SHP77 (cell line): ENCODE data around the gene KIAA0825.
"Not testable (repeated sequence)": the region's sequence is repeated elsewhere in the genome, so short reads cannot be mapped to it uniquely, and the experiment has no call there.

ENCODE experiments used
- DNase-seq, 2 experiments: peaks; one replicate each; lab custom pipeline; 2025; lab: John Stamatoyannopoulos, UW

Gene KIAA0825

DNA sequence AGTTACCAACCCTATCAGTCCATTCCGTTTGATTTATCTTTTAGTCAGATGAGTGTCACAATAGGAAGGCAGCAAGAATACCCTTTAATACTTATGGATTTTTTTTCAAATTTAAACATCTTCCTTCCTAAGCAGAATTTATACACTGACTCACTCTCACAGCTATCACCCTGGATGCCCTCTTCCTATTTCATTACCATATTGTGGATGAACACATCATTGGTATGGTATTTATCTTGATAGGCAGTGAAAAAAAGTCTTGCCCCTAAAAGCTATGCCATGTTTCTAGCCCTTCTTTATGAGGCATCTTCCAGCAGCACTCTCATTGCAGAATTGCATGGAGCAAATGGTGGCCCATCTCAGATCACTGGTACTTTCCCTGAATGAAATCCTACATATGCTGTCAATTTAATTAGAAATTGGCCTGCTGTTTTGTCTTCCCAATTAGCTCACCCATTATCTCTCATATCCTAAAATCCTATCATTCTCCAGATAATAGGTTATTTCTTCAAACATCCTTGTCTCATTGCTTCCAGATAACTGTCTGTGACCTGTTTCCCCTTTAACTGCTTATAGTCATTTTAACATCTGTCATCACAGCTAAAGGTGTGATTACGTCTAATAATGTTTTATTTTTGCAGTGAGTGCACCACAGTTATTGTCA is 443.5 kb downstream of the KIAA0825 start:
- DNase-seq, result no peak

DNA sequence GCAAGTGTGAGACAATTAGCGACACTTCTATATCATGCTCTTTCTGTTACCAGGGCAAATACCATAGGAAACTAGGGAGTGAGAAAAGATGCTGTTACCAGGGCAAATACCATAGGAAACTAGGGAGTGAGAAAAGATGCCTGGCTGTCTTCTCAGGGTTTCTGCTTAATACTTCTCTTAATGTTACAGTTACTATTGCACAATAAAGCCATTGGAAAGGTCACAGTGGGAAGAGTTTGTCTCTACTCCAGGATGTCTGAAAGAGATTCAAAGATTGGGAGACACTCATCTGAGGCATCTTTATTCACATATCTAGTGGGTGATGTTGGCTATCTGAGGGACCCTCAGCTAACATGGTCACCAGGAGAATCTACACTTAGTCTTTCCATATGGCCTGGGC is 445.3 kb downstream of the KIAA0825 start:
- no peak for DNase-seq

GRCh38 chr5:94171070-94171469 is 447.3 kb downstream of the KIAA0825 start:
- DNase-seq, result not testable (repeated sequence)

DNA sequence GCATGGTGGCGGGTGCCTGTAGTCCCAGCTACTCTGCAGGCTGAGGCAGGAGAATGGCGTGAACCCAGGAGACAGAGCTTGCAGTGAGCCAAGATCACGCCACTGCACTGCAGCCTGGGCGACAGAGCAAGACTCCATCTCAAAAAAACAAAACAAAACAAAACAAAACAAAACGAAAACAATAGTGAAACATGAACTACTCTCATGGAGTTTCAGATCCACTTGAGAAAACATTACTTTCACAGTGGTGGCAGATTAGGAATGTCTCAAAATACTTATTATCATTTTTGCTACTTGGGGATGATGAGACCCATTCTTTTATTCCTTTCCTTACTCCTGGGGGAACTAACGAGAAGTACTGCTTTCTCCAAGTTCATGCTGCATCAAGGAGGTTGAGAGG is 448.2 kb downstream of the KIAA0825 start:
- DNase-seq, result not testable (repeated sequence)

- no peak for DNase-seq
Observed at GRCh38 chr5:94168151-94168550, 450.3 kb downstream of the KIAA0825 start.

- DNase-seq, result no peak
Observed at GRCh38 chr5:94161801-94162200, 456.6 kb downstream of the KIAA0825 start.

DNA sequence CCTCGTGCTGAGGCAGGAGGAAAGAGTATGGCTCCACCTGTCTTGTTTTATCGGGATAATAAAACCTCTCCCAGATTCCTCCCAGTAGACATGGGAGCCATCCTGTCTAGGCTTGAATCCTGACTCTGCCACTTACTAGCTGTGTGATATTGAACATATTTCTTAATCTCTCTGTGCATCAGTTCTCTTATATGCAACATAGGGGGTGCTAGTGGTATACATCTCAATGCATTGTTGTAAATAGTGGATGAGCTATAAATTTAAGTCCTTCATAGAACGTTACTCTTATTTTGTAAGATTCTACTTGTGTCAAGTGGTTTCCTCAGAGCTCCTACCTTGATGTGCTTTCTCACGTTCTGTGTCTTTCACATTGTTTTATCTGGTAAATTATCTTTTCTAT is 459.3 kb downstream of the KIAA0825 start:
- no peak for DNase-seq

DNA sequence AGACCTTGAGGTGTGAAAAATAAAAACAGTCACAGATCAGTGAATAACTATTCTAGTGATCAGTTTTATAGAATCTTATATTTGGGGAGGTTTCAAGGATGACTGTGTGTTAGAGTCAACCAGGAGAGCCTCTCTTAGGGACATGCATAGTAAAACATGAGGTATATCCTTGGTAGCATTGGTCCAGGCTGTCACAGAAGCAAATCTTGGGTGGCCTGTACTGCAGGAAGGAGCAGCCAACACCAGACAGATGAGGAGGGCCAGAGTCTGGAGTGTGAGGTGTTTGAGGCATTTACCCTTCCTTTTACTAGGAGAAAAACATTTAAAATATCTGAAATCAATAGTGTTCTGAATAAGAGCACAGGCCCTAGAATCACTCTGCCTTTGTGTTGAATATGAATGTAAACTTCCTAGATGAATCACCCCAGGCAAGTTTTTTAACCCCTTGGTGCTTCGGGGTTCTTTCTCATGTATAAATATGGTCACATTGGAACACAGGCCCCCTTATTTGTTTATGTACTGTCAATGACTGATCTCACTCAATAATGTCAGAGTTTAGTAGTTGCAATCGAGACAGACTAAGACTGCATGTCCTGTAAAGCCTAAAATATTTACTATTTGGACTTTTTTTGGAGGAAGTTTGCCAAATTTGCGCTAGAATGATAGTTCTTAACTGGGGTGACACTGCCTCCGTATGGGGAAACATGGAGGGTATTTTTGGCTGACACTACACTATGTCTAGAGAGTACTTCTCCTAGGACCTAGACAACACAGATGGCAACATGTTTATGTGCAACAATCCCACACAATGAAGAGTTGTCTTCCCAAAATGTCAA is 460.5 kb downstream of the KIAA0825 start:
- DNase-seq, result no peak

- no peak for DNase-seq
Observed at GRCh38 chr5:94154672-94155071, 463.7 kb downstream of the KIAA0825 start.

- no peak for DNase-seq
Observed at GRCh38 chr5:94153736-94154450, 464.5 kb downstream of the KIAA0825 start.

GRCh38 chr5:94143621-94144020 is 474.8 kb downstream of the KIAA0825 start:
- DNase-seq, result not testable (repeated sequence)

DNA sequence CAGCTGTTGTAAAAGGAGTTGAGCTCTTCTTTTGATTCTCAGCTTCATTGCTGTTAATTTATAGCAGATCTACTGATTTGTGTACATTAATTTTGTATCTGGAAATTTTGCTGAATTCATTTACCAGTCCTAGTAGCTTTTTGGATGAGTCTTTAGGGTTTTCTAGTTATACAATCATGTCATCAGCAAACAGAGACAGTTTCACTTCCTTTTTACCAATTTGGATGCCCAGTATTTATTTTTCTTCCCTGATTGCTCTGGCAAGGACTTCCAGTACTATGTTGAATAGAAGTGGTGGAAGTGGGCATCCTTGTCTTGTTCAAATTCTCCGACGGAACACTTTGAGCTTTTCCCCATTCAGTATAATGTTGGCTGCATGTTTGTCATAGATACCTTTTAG is 478.1 kb downstream of the KIAA0825 start:
- no peak for DNase-seq

DNA sequence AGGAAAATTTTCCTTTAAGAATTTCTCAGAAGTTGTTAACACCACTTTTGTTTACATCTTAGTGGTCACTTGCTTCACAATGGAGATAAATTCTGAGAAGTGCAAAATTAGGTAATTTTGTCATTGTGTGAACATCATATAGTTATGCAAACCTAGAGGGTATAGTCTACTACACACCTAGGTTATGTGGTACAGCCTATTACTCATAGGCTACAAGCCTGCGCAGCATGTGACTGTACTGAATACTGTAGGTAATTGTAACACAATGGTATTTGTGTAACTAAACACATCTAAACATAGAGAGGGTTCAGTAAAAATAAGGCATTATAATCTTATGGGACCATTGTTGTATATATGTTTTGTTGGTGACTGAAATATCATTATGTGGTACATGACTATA is 488.3 kb downstream of the KIAA0825 start:
- DNase-seq, result no peak

DNA sequence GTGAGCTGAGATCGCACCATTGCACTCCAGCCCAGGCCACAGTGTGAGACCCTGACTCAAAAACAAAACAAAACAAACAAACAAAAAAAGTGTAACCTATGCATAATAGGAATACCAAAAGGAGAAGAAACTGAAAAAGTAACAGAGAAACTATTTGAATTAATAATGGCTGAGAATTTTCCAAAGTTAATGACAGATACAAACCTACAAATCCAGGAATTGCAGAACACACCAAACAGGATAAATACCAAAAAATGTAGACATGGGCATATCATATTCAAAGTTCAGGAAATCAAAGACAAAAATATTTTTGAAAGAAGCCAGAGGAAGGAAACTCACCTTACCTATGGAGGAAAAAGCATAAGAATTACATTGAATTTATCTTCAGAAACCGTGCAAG is 493.3 kb downstream of the KIAA0825 start:
- DNase-seq, result no peak

DNA sequence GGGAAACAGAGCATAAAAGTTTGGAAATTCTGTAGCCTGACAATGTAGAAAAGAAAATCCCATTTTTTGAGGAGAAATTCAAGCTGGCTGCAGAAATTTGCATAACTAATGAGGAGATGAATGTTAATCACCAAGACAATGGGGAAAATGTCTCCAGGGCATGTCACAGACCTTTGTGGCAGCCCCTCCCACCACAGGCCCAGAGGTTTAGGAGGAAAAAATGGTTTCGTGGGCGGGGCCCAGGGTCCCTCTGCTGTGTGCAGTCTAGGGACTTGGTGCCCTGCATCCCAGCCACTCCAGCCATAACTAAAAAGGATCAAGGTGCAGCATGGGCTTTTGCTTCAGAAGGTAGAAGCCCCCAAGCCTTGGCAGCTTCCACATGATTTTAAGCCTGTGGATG is 502.1 kb downstream of the KIAA0825 start:
- DNase-seq, result not testable (repeated sequence)

DNA sequence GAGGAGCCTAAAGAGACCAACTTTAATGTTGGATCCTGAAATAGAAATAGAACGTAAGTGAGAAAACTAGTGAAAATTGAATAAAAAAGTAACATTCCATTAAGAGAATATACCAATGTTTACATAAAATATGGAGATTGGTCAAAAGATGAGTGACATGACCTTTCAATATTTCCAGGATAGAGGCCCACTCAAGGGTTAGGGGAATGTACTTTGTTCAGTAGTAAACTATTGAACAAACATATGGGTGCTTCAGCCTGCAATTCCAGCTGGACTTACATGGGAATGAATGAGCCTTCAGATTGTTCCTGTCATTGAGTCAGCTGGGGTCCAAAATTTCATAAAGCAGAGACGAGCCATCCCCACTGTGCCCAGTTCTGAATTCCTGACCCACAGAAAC is 505.3 kb downstream of the KIAA0825 start:
- DNase-seq, result no peak

DNA sequence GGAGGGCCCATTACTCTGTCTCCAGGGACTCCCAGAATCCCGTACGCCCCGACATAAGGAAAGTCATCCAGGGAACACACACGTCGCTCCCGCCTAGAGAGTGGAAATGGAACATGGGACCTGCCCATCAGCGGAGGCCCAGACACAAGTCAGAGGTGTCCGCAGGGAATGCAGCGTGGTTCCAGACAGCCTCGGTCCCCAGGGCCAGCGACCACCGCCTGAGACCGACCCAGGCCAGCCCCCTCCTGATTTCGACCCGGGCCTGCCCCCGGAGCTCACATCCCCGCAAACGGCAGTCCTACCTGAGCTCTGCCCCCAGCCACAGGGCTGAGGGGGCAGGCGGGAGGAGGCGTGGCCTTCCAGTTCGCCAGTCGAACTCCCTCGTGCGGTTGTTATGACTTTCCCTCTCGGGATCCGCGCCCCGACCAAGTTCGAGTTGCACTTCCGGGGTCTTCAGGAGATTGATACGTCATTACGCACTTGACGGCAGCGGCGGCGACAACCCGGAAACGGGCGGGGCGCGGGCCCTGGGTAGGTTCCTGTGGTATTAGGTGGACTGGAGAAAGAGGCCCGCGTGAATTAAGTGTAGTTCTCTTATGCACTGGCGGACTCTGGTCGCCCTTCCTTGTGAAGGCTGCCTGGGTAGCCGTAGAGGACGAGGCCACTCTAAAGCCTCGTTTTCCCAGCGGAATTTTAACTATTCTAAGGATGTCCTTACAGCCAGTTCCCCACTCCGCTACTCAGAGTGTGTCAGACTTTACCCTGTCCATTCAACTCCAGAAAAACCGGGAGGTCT is 507.0 kb downstream of the KIAA0825 start:
- peak; percentile 97 to 98 for DNase-seq

- DNase-seq, result no peak
Observed at GRCh38 chr5:94103514-94104245, 514.7 kb downstream of the KIAA0825 start.
